Liver (tissue), 3 donors: ENCODE measurements around the gene SYT13.

Source experiments
- CTCF ChIP-seq: fragments of 150-350 bp; IDR thresholded peaks from 2 replicates; pipeline ENCODE4 v1.5.1; 2017; ENCODE audit warnings: improper control_type of control experiment, low read depth, low read length; ENCODE audit not compliant: missing input control
- GABPA ChIP-seq, 2 donors: IDR thresholded peaks in 1 of 2; conservative IDR thresholded peaks in 1 of 2; 2 replicates each; pipeline ENCODE4 v1.6.1; 2016; ENCODE audit warnings: antibody characterized with exemption in 2 of 2, mild to moderate bottlenecking in 1 of 2, moderate library complexity in 1 of 2
- HNF4A ChIP-seq, 2 donors: conservative IDR thresholded peaks; 2 replicates each; pipeline ENCODE4 v1.6.1; 2016; ENCODE audit warnings: antibody characterized with exemption in 2 of 2, mild to moderate bottlenecking in 2 of 2
- SP1 ChIP-seq: IDR thresholded peaks from 2 replicates; pipeline ENCODE4 v1.6.1; 2018; ENCODE audit warnings: antibody characterized with exemption, mild to moderate bottlenecking
- TAF1 ChIP-seq: conservative IDR thresholded peaks from 2 replicates; pipeline ENCODE4 v1.6.1; 2016; ENCODE audit warnings: antibody characterized with exemption, mild to moderate bottlenecking
- TF ChIP-seq, protein P1 (sequence below): IDR thresholded peaks from 2 replicates; pipeline ENCODE4 v1.6.1; 2016; ENCODE audit warnings: antibody characterized with exemption
- TF ChIP-seq, protein P2 (sequence below): IDR thresholded peaks from 2 replicates; pipeline ENCODE4 v1.6.1; 2016; ENCODE audit warnings: antibody characterized with exemption
- donor health status: healthy.
- donor health status: healthy.

- TF ChIP-seq, protein P1, sequence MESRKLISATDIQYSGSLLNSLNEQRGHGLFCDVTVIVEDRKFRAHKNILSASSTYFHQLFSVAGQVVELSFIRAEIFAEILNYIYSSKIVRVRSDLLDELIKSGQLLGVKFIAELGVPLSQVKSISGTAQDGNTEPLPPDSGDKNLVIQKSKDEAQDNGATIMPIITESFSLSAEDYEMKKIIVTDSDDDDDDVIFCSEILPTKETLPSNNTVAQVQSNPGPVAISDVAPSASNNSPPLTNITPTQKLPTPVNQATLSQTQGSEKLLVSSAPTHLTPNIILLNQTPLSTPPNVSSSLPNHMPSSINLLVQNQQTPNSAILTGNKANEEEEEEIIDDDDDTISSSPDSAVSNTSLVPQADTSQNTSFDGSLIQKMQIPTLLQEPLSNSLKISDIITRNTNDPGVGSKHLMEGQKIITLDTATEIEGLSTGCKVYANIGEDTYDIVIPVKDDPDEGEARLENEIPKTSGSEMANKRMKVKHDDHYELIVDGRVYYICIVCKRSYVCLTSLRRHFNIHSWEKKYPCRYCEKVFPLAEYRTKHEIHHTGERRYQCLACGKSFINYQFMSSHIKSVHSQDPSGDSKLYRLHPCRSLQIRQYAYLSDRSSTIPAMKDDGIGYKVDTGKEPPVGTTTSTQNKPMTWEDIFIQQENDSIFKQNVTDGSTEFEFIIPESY = no peak
- TF ChIP-seq CTCF (no peak), HNF4A (conservative IDR thresholded peaks at IDR 0.05) (no peak), GABPA (IDR thresholded peaks at IDR 0.05 in 1 of 2, conservative IDR thresholded peaks at IDR 0.05 in 1 of 2) (no peak), SP1 (no peak), TAF1 (no peak)
- TF ChIP-seq, protein P2, sequence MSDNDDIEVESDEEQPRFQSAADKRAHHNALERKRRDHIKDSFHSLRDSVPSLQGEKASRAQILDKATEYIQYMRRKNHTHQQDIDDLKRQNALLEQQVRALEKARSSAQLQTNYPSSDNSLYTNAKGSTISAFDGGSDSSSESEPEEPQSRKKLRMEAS = no peak
These were observed 32.1 kb downstream of the SYT13 start for GRCh38 chr11:45254070-45254469.
